ENCODE measurements around the gene PRRX2.

PRRX2 gene

GRCh38 chr9:129685220-129685932, 19.9 kb downstream of the PRRX2 start:
- H3K36me3 ChIP-seq (ENCODE audit: control insufficient read depth in 4 of 4, insufficient read depth in 4 of 4, low read length in 3 of 4), result no peaks in the 10 kb centered on the region
- peaks cover 0 to 9% (median 3%) of the 10 kb centered on the region in 5 experiments for H3K27me3 ChIP-seq (replicated peaks in 2 of 5; ENCODE audit: control insufficient read depth in 4 of 5, insufficient read depth in 5 of 5, low read length in 4 of 5)
- WGBS (ENCODE audit: insufficient coverage), result 93% methylated on average over 13 of the region's 15 CpGs
- CTCF ChIA-PET, result interaction anchor here (1.2 kb wide), 1 partner anchor 52 kb away, joined by 3 read pairs; no protein-coding TSS in a partner anchor
- no peaks in the 10 kb centered on the region for H3K9me3 ChIP-seq (ENCODE audit: control extremely low read depth in 1 of 5, control insufficient read depth in 4 of 5, insufficient read depth in 2 of 5, low read depth in 1 of 5, low read length in 4 of 5)
- DNase-seq, result no peak
- no peak overlapping the region for H3K4me3 ChIP-seq (ENCODE audit: control insufficient read depth in 1 of 7, extremely low read depth in 1 of 7, insufficient read depth in 4 of 7, low read depth in 2 of 7, low read length in 6 of 7)
- POLR2A ChIA-PET, result no interaction called here
- H3K4me1 ChIP-seq (ENCODE audit: control extremely low read depth in 1 of 4, control insufficient read depth in 4 of 4, insufficient read depth in 4 of 4, low read length in 3 of 4), result no peaks in the 10 kb centered on the region
- H3K27ac ChIP-seq (ENCODE audit: insufficient read depth in 1 of 2, low read depth in 1 of 2, low read length in 2 of 2, poor library complexity in 1 of 2, severe bottlenecking in 2 of 2), result no peak overlapping the region

DNA sequence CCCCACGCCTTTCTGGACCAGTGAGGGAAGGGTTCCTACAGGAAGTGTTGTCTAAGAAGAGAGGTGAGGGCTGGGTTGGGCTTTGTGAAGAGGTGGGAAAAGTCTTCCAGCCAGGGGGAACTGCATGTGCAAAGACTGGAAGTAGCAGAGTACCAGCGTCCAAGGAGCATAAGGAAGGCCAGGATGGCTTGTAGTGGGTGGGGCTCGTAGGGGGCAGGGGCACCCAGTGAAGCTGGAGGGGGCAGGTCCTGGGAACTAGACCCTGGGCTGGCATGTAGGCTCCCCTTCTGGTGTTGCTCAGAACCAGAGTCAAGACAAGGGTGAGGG, 20.4 kb downstream of the PRRX2 start:
- no peaks in the 10 kb centered on the region for H3K36me3 ChIP-seq (ENCODE audit: control insufficient read depth in 4 of 4, insufficient read depth in 4 of 4, low read length in 3 of 4)
- no peak overlapping the region for H3K27ac ChIP-seq (ENCODE audit: insufficient read depth in 1 of 2, low read depth in 1 of 2, low read length in 2 of 2, poor library complexity in 1 of 2, severe bottlenecking in 2 of 2)
- H3K9me3 ChIP-seq (ENCODE audit: control extremely low read depth in 1 of 5, control insufficient read depth in 4 of 5, insufficient read depth in 2 of 5, low read depth in 1 of 5, low read length in 4 of 5), result no peaks in the 10 kb centered on the region
- DNase-seq, result no peak
- H3K27me3 ChIP-seq (replicated peaks in 2 of 5; ENCODE audit: control insufficient read depth in 4 of 5, insufficient read depth in 5 of 5, low read length in 4 of 5), result peaks cover 0 to 6% (median 2%) of the 10 kb centered on the region in 5 experiments
- no peak overlapping the region for H3K4me3 ChIP-seq (ENCODE audit: control insufficient read depth in 1 of 7, extremely low read depth in 1 of 7, insufficient read depth in 4 of 7, low read depth in 2 of 7, low read length in 6 of 7)
- 100% methylated on average over 2 of the region's 3 CpGs for WGBS (ENCODE audit: insufficient coverage)
- ChIA-PET CTCF (interaction anchor here (1.2 kb wide), 1 partner anchor 52 kb away, joined by 3 read pairs; no protein-coding TSS in a partner anchor), POLR2A (interaction anchor here (0.5 kb wide), 1 partner anchor 117 kb away, joined by 3 read pairs; no protein-coding TSS in a partner anchor)
- H3K4me1 ChIP-seq (ENCODE audit: control extremely low read depth in 1 of 4, control insufficient read depth in 4 of 4, insufficient read depth in 4 of 4, low read length in 3 of 4), result no peaks in the 10 kb centered on the region

- ChIA-PET CTCF (no interaction called here), POLR2A (no interaction called here)
- WGBS (ENCODE audit: insufficient coverage), result 57% methylated on average over 2 of the region's 9 CpGs
- Histone ChIP-seq H3K27ac (ENCODE audit: insufficient read depth in 1 of 2, low read depth in 1 of 2, low read length in 2 of 2, poor library complexity in 1 of 2, severe bottlenecking in 2 of 2) (no peak overlapping the region), H3K27me3 (replicated peaks in 2 of 5; ENCODE audit: control insufficient read depth in 4 of 5, insufficient read depth in 5 of 5, low read length in 4 of 5) (peaks cover 0 to 5% (median 2%) of the 10 kb centered on the region in 5 experiments), H3K4me1 (ENCODE audit: control extremely low read depth in 1 of 4, control insufficient read depth in 4 of 4, insufficient read depth in 4 of 4, low read length in 3 of 4) (no peaks in the 10 kb centered on the region), H3K4me3 (ENCODE audit: control insufficient read depth in 1 of 7, extremely low read depth in 1 of 7, insufficient read depth in 4 of 7, low read depth in 2 of 7, low read length in 6 of 7) (no peak overlapping the region), H3K9me3 (ENCODE audit: control extremely low read depth in 1 of 5, control insufficient read depth in 4 of 5, insufficient read depth in 2 of 5, low read depth in 1 of 5, low read length in 4 of 5) (no peaks in the 10 kb centered on the region), H3K36me3 (ENCODE audit: control insufficient read depth in 4 of 4, insufficient read depth in 4 of 4, low read length in 3 of 4) (no peaks in the 10 kb centered on the region)
- DNase-seq, result no peak
These were observed 21.3 kb downstream of the PRRX2 start for GRCh38 chr9:129686736-129687135.

DNA sequence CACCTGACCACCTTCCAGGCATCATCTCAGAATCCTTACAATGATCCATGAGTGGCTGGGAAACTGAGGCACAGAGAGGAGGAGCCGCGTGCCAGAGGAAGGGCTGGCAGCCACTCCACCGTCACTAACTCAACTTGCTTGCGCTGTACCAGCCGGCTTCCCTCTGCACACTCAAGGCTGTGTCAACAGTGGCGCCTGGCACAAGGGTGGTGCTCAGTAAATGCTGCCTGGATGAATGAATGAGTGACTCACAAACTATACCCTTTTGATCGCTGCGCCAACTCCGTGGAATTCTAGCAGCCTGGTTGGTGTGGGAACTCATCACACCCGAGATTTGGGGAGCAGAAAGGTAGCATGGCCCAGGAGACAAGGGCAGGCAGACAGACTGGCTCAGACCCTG, 21.9 kb downstream of the PRRX2 start:
- Histone ChIP-seq H3K4me3 (ENCODE audit: control insufficient read depth in 1 of 7, extremely low read depth in 1 of 7, insufficient read depth in 4 of 7, low read depth in 2 of 7, low read length in 6 of 7) (no peak overlapping the region), H3K9me3 (ENCODE audit: control extremely low read depth in 1 of 5, control insufficient read depth in 4 of 5, insufficient read depth in 2 of 5, low read depth in 1 of 5, low read length in 4 of 5) (no peaks in the 10 kb centered on the region), H3K36me3 (ENCODE audit: control insufficient read depth in 4 of 4, insufficient read depth in 4 of 4, low read length in 3 of 4) (no peaks in the 10 kb centered on the region), H3K27me3 (replicated peaks in 2 of 5; ENCODE audit: control insufficient read depth in 4 of 5, insufficient read depth in 5 of 5, low read length in 4 of 5) (peaks cover 0 to 5% (median 0%) of the 10 kb centered on the region in 5 experiments), H3K27ac (ENCODE audit: insufficient read depth in 1 of 2, low read depth in 1 of 2, low read length in 2 of 2, poor library complexity in 1 of 2, severe bottlenecking in 2 of 2) (no peak overlapping the region), H3K4me1 (ENCODE audit: control extremely low read depth in 1 of 4, control insufficient read depth in 4 of 4, insufficient read depth in 4 of 4, low read length in 3 of 4) (no peaks in the 10 kb centered on the region)
- 70% methylated on average over 4 of the region's 10 CpGs for WGBS (ENCODE audit: insufficient coverage)
- CTCF ChIA-PET, result no interaction called here
- POLR2A ChIA-PET, result no interaction called here
- DNase-seq, result no peak

DNA sequence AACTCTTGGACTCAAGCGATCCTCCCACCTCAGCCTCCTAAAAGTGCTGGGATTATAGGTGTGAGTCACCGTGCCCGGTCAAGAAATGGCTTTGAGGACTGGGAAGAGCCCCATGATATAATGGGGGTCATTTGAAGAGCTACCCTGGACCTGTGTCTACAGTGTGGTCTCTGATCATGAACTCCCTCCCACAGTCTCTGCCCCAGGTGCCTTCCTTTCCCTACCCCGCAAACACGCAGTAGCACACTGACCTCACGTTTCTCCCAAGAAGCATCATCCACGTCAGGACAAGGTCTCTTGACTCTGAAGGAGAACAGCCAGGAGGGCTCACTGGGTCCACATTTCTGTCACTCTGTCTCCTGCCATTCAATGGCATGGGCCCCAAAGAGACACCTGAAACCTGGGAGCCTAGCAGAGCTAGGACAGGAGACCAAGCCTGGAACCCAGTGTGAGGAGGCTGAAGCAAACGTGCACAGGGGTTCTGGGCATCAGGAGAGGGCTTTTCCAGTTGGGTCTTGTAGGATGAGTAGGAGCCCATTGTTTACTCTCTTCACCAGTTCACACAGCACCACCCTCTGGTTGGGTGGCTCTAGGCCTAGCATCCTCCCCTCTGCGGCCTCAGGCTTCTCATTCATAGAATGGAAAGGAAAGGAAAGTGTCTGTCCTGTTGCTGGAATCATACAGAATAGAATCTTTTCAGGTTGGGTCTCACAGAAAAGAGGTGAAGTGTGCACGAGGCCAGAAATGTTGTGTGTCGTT, 23.0 kb downstream of the PRRX2 start:
- Histone ChIP-seq H3K27ac (ENCODE audit: insufficient read depth in 1 of 2, low read depth in 1 of 2, low read length in 2 of 2, poor library complexity in 1 of 2, severe bottlenecking in 2 of 2) (no peak overlapping the region), H3K9me3 (ENCODE audit: control extremely low read depth in 1 of 5, control insufficient read depth in 4 of 5, insufficient read depth in 2 of 5, low read depth in 1 of 5, low read length in 4 of 5) (no peaks in the 10 kb centered on the region), H3K4me1 (ENCODE audit: control extremely low read depth in 1 of 4, control insufficient read depth in 4 of 4, insufficient read depth in 4 of 4, low read length in 3 of 4) (no peaks in the 10 kb centered on the region), H3K4me3 (ENCODE audit: control insufficient read depth in 1 of 7, extremely low read depth in 1 of 7, insufficient read depth in 4 of 7, low read depth in 2 of 7, low read length in 6 of 7) (no peak overlapping the region), H3K27me3 (replicated peaks in 2 of 5; ENCODE audit: control insufficient read depth in 4 of 5, insufficient read depth in 5 of 5, low read length in 4 of 5) (peaks cover 0 to 5% (median 0%) of the 10 kb centered on the region in 5 experiments), H3K36me3 (ENCODE audit: control insufficient read depth in 4 of 4, insufficient read depth in 4 of 4, low read length in 3 of 4) (no peaks in the 10 kb centered on the region)
- ChIA-PET POLR2A (interaction anchor here (0.6 kb wide), 1 partner anchor 737 kb away, joined by 4 read pairs; no protein-coding TSS in a partner anchor), CTCF (no interaction called here)
- 97% methylated on average over 9 of the region's 11 CpGs for WGBS (ENCODE audit: insufficient coverage)
- no peak for DNase-seq

- ChIA-PET POLR2A (no interaction called here), CTCF (interaction anchor here (1.0 kb wide), 1 partner anchor 34 kb away, joined by 3 read pairs; no protein-coding TSS in a partner anchor)
- Histone ChIP-seq H3K27me3 (replicated peaks in 2 of 5; ENCODE audit: control insufficient read depth in 4 of 5, insufficient read depth in 5 of 5, low read length in 4 of 5) (peaks cover 0 to 35% (median 16%) of the 10 kb centered on the region in 5 experiments), H3K27ac (ENCODE audit: insufficient read depth in 1 of 2, low read depth in 1 of 2, low read length in 2 of 2, poor library complexity in 1 of 2, severe bottlenecking in 2 of 2) (no peak overlapping the region), H3K9me3 (ENCODE audit: control extremely low read depth in 1 of 5, control insufficient read depth in 4 of 5, insufficient read depth in 2 of 5, low read depth in 1 of 5, low read length in 4 of 5) (no peaks in the 10 kb centered on the region), H3K4me1 (ENCODE audit: control extremely low read depth in 1 of 4, control insufficient read depth in 4 of 4, insufficient read depth in 4 of 4, low read length in 3 of 4) (peaks cover 0 to 7% (median 3%) of the 10 kb centered on the region in 4 experiments), H3K4me3 (ENCODE audit: control insufficient read depth in 1 of 7, extremely low read depth in 1 of 7, insufficient read depth in 4 of 7, low read depth in 2 of 7, low read length in 6 of 7) (no peak overlapping the region), H3K36me3 (ENCODE audit: control insufficient read depth in 4 of 4, insufficient read depth in 4 of 4, low read length in 3 of 4) (no peaks in the 10 kb centered on the region)
- no peak for DNase-seq
- 92% methylated on average over 4 of the region's 5 CpGs for WGBS (ENCODE audit: insufficient coverage)
These were observed 27.1 kb downstream of the PRRX2 start for GRCh38 chr9:129692534-129692933.

DNA sequence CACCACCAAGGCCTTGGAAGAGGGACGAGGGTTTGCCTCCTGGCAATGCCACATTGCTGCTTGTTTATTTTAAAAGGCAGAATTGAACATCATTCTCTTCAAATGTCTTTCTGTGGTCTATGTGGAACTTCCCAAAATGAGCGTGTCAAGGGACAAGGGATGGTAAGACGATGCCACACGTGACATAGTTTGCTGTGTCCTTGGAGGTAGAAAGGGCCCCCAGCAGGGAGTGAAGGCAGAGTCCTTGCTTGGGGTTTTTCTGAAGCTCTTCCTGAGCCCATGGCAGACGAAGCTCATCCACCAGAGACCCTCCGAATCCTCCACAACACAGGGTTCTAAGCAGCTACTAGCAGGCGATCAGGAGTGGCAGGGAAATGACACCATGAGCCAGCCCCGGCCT, 28.3 kb downstream of the PRRX2 start:
- Histone ChIP-seq H3K4me3 (ENCODE audit: control insufficient read depth in 1 of 7, extremely low read depth in 1 of 7, insufficient read depth in 4 of 7, low read depth in 2 of 7, low read length in 6 of 7) (no peak overlapping the region), H3K4me1 (ENCODE audit: control extremely low read depth in 1 of 4, control insufficient read depth in 4 of 4, insufficient read depth in 4 of 4, low read length in 3 of 4) (peaks cover 0 to 16% (median 10%) of the 10 kb centered on the region in 4 experiments), H3K9me3 (ENCODE audit: control extremely low read depth in 1 of 5, control insufficient read depth in 4 of 5, insufficient read depth in 2 of 5, low read depth in 1 of 5, low read length in 4 of 5) (no peaks in the 10 kb centered on the region), H3K36me3 (ENCODE audit: control insufficient read depth in 4 of 4, insufficient read depth in 4 of 4, low read length in 3 of 4) (no peaks in the 10 kb centered on the region), H3K27ac (ENCODE audit: insufficient read depth in 1 of 2, low read depth in 1 of 2, low read length in 2 of 2, poor library complexity in 1 of 2, severe bottlenecking in 2 of 2) (no peak overlapping the region), H3K27me3 (replicated peaks in 2 of 5; ENCODE audit: control insufficient read depth in 4 of 5, insufficient read depth in 5 of 5, low read length in 4 of 5) (peaks cover under 1 to 47% (median 22%) of the 10 kb centered on the region in 5 experiments)
- no peak for DNase-seq
- 85% methylated on average over 8 of the region's 8 CpGs for WGBS (ENCODE audit: insufficient coverage)
- ChIA-PET CTCF (interaction anchor here (1.4 kb wide), 1 partner anchor 11 kb away, joined by 3 read pairs; no protein-coding TSS in a partner anchor), POLR2A (no interaction called here)

Data from common myeloid progenitor, CD34-positive (primary cell).